Mesenchymal stem cell (in vitro differentiated cells and primary cell): ENCODE measurements around the gene ABITRAM.

Source experiments
- DNase-seq: peaks from one replicate; pipeline ENCODE4 v3.0.0-alpha.2; 2013
- H2AFZ ChIP-seq: one replicate; pipeline ENCODE4 v1.6.1; 2013; ENCODE audit warnings: low read depth, mild to moderate bottlenecking, control low read depth, inconsistent platforms, low read length, moderate library complexity
- H2AK5ac ChIP-seq: 2 replicates; pipeline ENCODE4 v1.6.1; 2013; ENCODE audit warnings: low read length, moderate library complexity, mild to moderate bottlenecking, inconsistent platforms; ENCODE audit not compliant: severe bottlenecking
- H2BK120ac ChIP-seq: one replicate; pipeline ENCODE4 v1.6.1; 2013; ENCODE audit warnings: low read depth, mild to moderate bottlenecking, inconsistent platforms, low read length, moderate library complexity
- H2BK12ac ChIP-seq, 2 experiments: one replicate each; pipeline ENCODE4 v1.6.1; 2013; ENCODE audit warnings: inconsistent platforms in 2 of 2, low read length in 2 of 2, mild to moderate bottlenecking in 2 of 2, moderate library complexity in 2 of 2, control low read depth in 1 of 2
- H2BK15ac ChIP-seq: one replicate; pipeline ENCODE4 v1.6.1; 2013; ENCODE audit warnings: mild to moderate bottlenecking, low read depth, inconsistent platforms; ENCODE audit not compliant: poor library complexity, severe bottlenecking
- H2BK5ac ChIP-seq: 2 replicates; pipeline ENCODE4 v1.6.1; 2013; ENCODE audit warnings: low read depth, mild to moderate bottlenecking, low read length, control low read depth, inconsistent platforms; ENCODE audit not compliant: poor library complexity, severe bottlenecking
- H3K14ac ChIP-seq, 2 experiments: one replicate each; pipeline ENCODE4 v1.6.1; 2013; ENCODE audit warnings: inconsistent platforms in 2 of 2, low read length in 2 of 2, control low read depth in 1 of 2, mild to moderate bottlenecking in 1 of 2, moderate library complexity in 1 of 2
- H3K18ac ChIP-seq, 2 experiments: one replicate each; pipeline ENCODE4 v1.6.1; 2013; ENCODE audit warnings: inconsistent platforms in 2 of 2, low read length in 2 of 2, control low read depth in 1 of 2, low read depth in 1 of 2, mild to moderate bottlenecking in 1 of 2
- H3K23ac ChIP-seq, 2 experiments: one replicate each; pipeline ENCODE4 v1.6.1; 2013; ENCODE audit warnings: inconsistent platforms in 2 of 2, low read length in 2 of 2, mild to moderate bottlenecking in 2 of 2, moderate library complexity in 2 of 2, control low read depth in 1 of 2
- H3K27ac ChIP-seq: 2 replicates; pipeline ENCODE4 v1.5.1; 2013; ENCODE audit warnings: mild to moderate bottlenecking, moderate library complexity, low read length, control low read depth, inconsistent platforms; ENCODE audit not compliant: poor library complexity, severe bottlenecking
- H3K27me3 ChIP-seq, 2 experiments: 2 replicates each; pipeline versions ENCODE4 v1.6.1 to v1.7.0; 2013; ENCODE audit warnings: low read length in 2 of 2, mild to moderate bottlenecking in 2 of 2, moderate library complexity in 2 of 2, control low read depth in 1 of 2, inconsistent platforms in 1 of 2; ENCODE audit not compliant: control insufficient read depth in 1 of 2, insufficient read depth in 1 of 2
- H3K36me3 ChIP-seq, 2 experiments: 2 replicates each; pipeline versions ENCODE4 v1.6.1 to v1.7.0; 2013; ENCODE audit warnings: low read length in 2 of 2, control low read depth in 1 of 2, inconsistent platforms in 1 of 2, low read depth in 1 of 2, mild to moderate bottlenecking in 1 of 2; ENCODE audit not compliant: insufficient read depth in 2 of 2, control insufficient read depth in 1 of 2
- H3K4ac ChIP-seq, 2 experiments: one replicate each; pipeline ENCODE4 v1.6.1; 2013; ENCODE audit warnings: inconsistent platforms in 2 of 2, low read length in 2 of 2, mild to moderate bottlenecking in 2 of 2, moderate library complexity in 2 of 2, control low read depth in 1 of 2, low read depth in 1 of 2
- H3K4me1 ChIP-seq: 2 replicates; pipeline ENCODE4 v1.6.1; 2013; ENCODE audit warnings: low read depth, low read length, control low read depth; ENCODE audit not compliant: control insufficient read depth, insufficient read depth
- H3K4me2 ChIP-seq: 2 replicates; pipeline ENCODE4 v1.6.1; 2013; ENCODE audit warnings: low read length, mild to moderate bottlenecking, inconsistent platforms; ENCODE audit not compliant: poor library complexity, severe bottlenecking
- H3K4me3 ChIP-seq, 2 experiments: 2 replicates each; pipeline versions ENCODE4 v1.5.1 to v1.7.0; 2013; ENCODE audit warnings: low read length in 2 of 2, mild to moderate bottlenecking in 2 of 2, control low read depth in 1 of 2, low read depth in 1 of 2; ENCODE audit not compliant: insufficient read depth in 1 of 2
- H3K79me1 ChIP-seq: replicated peaks from 2 replicates; pipeline ENCODE4 v1.6.1; 2013; ENCODE audit warnings: mild to moderate bottlenecking, control low read depth, low read length, inconsistent platforms; ENCODE audit not compliant: poor library complexity, severe bottlenecking
- H3K9ac ChIP-seq: 2 replicates; pipeline ENCODE4 v1.7.0; 2013; ENCODE audit warnings: mild to moderate bottlenecking, low read length, moderate library complexity
- H3K9me3 ChIP-seq: 2 replicates; pipeline ENCODE4 v1.7.0; 2013; ENCODE audit warnings: mild to moderate bottlenecking, low read length; ENCODE audit not compliant: control insufficient read depth
- H4K8ac ChIP-seq: one replicate; pipeline ENCODE4 v1.6.1; 2013; ENCODE audit warnings: inconsistent platforms, mild to moderate bottlenecking, low read length, moderate library complexity
- H4K91ac ChIP-seq: one replicate; pipeline ENCODE4 v1.6.1; 2013; ENCODE audit warnings: mild to moderate bottlenecking, low read length, inconsistent platforms
- WGBS: methylation state at CpG from one replicate; pipeline ENCODE4 v1.1.7; 2013; ENCODE audit warnings: mixed read lengths; 5-methylcytosine and 5-hydroxymethylcytosine counted together

The ABITRAM gene

GRCh38 chr9:108928386-108928785 lies 5.8 kb upstream of the ABITRAM start:
- Histone ChIP-seq H3K4me3 (no peak overlapping the region), H2BK12ac (no peak overlapping the region), H2BK120ac (no peak overlapping the region), H3K4me2 (no peak overlapping the region), H2BK5ac (no peak overlapping the region), H3K9me3 (no peaks in the 10 kb centered on the region), H3K4ac (no peak overlapping the region), H3K18ac (no peak overlapping the region), H2BK15ac (no peak overlapping the region), H4K91ac (no peak overlapping the region), H3K27ac (no peak overlapping the region), H3K36me3 (peaks cover 6 to 67% of the 10 kb centered on the region in 2 experiments), H4K8ac (no peak overlapping the region), H3K79me1 (peaks cover 25% of the 10 kb centered on the region), H2AK5ac (no peak overlapping the region), H2AFZ (no peak overlapping the region), H3K9ac (no peak overlapping the region), H3K27me3 (no peaks in the 10 kb centered on the region), H3K23ac (no peak overlapping the region), H3K4me1 (no peaks in the 10 kb centered on the region), H3K14ac (no peak overlapping the region)
- no peak for DNase-seq
- WGBS = 97% methylated on average over 2 of the region's 2 CpGs

GRCh38 chr9:108933231-108933717 lies 926 bp upstream of the ABITRAM start:
- WGBS = 5% methylated on average over 25 of the region's 25 CpGs
- Histone ChIP-seq H3K4ac (peak overlapping the region in 1 of 2 experiments; percentile 90), H2AK5ac (no peak overlapping the region), H3K23ac (peak overlapping the region in 1 of 2 experiments; percentile 83), H3K18ac (peak overlapping the region; percentile 2 to 94), H2BK120ac (no peak overlapping the region), H2BK5ac (no peak overlapping the region), H3K4me1 (no peaks in the 10 kb centered on the region), H3K14ac (peak overlapping the region in 1 of 2 experiments; percentile 53), H4K8ac (peak overlapping the region; percentile 33), H2AFZ (peak overlapping the region; percentile 100), H3K27ac (peak overlapping the region; percentile 94), H4K91ac (no peak overlapping the region), H2BK12ac (peak overlapping the region in 1 of 2 experiments; percentile 59), H2BK15ac (no peak overlapping the region), H3K9me3 (no peaks in the 10 kb centered on the region), H3K4me3 (peak overlapping the region; percentile 96 to 98), H3K9ac (peak overlapping the region; percentile 93), H3K4me2 (peak overlapping the region; percentile 78), H3K36me3 (peaks cover 2 to 38% of the 10 kb centered on the region in 2 experiments), H3K79me1 (peaks cover 20% of the 10 kb centered on the region), H3K27me3 (no peaks in the 10 kb centered on the region)
- DNase-seq = peak; percentile 40

GRCh38 chr9:108933718-108934322 lies 380 bp upstream of the ABITRAM start, which contains the start of gene ELP1:
ELP1 (minus strand) TSS chr9:108934124; CDS start chr9:108931146, 2,978 bp downstream.
- H3K27ac ChIP-seq = peak within 1 kb of the TSS; percentile 94
- H2AFZ ChIP-seq = peak within 1 kb of the TSS; percentile 100
- H3K9ac ChIP-seq = peak within 1 kb of the TSS; percentile 93
- peak within 1 kb of the TSS; percentile 83 for H2BK120ac ChIP-seq
- peak within 1 kb of the TSS; percentile 89 to 95 for H3K18ac ChIP-seq
- H3K36me3 ChIP-seq = peaks cover 2 to 38% of the 10 kb centered on the region in 2 experiments
- H2BK12ac ChIP-seq = peak within 1 kb of the TSS in 1 of 2 experiments; percentile 86
- H3K4me2 ChIP-seq = peak within 1 kb of the TSS; percentile 78
- H3K4me3 ChIP-seq = peak within 1 kb of the TSS; percentile 96 to 98
- peak within 1 kb of the TSS; percentile 95 for H4K8ac ChIP-seq
- under 1% methylated on average over 45 of the region's 48 CpGs for WGBS
- H2AK5ac ChIP-seq = no peak within 1 kb of the TSS
- H2BK15ac ChIP-seq = no peak within 1 kb of the TSS
- H4K91ac ChIP-seq = peak within 1 kb of the TSS; percentile 94
- H3K14ac ChIP-seq = peak within 1 kb of the TSS in 1 of 2 experiments; percentile 98
- peak within 1 kb of the TSS; percentile 79 to 90 for H3K4ac ChIP-seq
- H3K23ac ChIP-seq = peak within 1 kb of the TSS in 1 of 2 experiments; percentile 83
- no peaks in the 10 kb centered on the region for H3K9me3 ChIP-seq
- no peaks in the 10 kb centered on the region for H3K4me1 ChIP-seq
- H3K27me3 ChIP-seq = no peaks in the 10 kb centered on the region
- DNase-seq = peak; percentile 97
- H3K79me1 ChIP-seq = peaks cover 16% of the 10 kb centered on the region
- H2BK5ac ChIP-seq = peak within 1 kb of the TSS; percentile 81

GRCh38 chr9:108937561-108938305 lies 3.5 kb downstream of the ABITRAM start:
- 96% methylated on average over 3 of the region's 5 CpGs for WGBS
- H2AFZ ChIP-seq = no peak overlapping the region
- H3K18ac ChIP-seq = no peak overlapping the region
- H3K9me3 ChIP-seq = no peaks in the 10 kb centered on the region
- H3K9ac ChIP-seq = no peak overlapping the region
- H4K8ac ChIP-seq = no peak overlapping the region
- H2BK12ac ChIP-seq = no peak overlapping the region
- no peak overlapping the region for H2AK5ac ChIP-seq
- H3K4me3 ChIP-seq = no peak overlapping the region
- H2BK5ac ChIP-seq = no peak overlapping the region
- no peaks in the 10 kb centered on the region for H3K4me1 ChIP-seq
- DNase-seq = no peak
- H3K4me2 ChIP-seq = no peak overlapping the region
- no peak overlapping the region for H2BK120ac ChIP-seq
- H2BK15ac ChIP-seq = no peak overlapping the region
- H3K79me1 ChIP-seq = peaks cover 13% of the 10 kb centered on the region
- H3K23ac ChIP-seq = no peak overlapping the region
- no peak overlapping the region for H3K4ac ChIP-seq
- peaks cover 0 to 65% of the 10 kb centered on the region in 2 experiments for H3K36me3 ChIP-seq
- no peak overlapping the region for H3K14ac ChIP-seq
- no peak overlapping the region for H4K91ac ChIP-seq
- H3K27me3 ChIP-seq = no peaks in the 10 kb centered on the region
- no peak overlapping the region for H3K27ac ChIP-seq
